GM19463 (cell line): ENCODE results near the gene MCC.

ENCODE experiments used
- ATAC-seq: cut with Tn5 transposase; IDR thresholded peaks from one replicate; pipeline ENCODE4 v1.9.1; 2021; ENCODE audit warnings: mild to moderate bottlenecking, moderate library complexity; ENCODE audit not compliant: unreplicated experiment

The MCC gene

DNA sequence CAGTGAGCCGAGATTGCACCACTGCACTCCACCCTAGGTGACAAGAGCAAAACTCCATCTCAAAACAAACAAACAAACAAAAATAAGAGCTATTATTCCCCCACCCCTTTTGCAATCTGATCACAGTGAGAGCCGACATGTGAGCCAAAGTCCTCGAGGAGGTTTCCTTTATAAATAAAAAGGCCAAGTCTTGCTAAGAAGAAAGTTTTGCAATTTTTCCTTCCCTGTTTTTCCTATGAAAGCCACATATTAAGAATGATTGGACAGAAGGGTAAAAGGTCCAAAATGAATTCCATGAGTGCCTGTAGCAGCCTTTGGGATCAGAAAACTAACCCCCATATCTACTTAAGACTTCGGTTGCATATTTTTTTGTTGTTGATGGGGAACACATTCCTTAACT is 233.1 kb downstream of the MCC start:
- ATAC-seq = no peak

DNA sequence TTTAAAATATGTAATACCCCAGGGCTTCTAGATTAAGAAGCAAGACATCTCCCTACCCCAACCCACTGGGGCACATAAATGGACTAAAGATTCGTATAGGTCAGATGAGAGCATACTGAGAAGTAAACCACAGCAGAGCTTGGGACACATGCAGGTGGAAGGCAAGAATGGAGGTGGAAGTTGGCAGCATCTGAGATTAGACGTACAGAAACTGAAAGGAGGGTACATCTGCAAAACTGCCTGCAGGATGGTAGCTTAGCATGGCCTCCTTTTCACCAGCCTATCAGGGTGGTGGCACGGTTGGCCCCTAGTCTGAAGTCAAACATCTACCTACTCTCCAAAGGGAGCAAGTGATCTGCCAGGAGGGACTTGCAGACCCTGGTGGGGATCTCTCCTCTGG is 235.2 kb downstream of the MCC start:
- no peak for ATAC-seq

DNA sequence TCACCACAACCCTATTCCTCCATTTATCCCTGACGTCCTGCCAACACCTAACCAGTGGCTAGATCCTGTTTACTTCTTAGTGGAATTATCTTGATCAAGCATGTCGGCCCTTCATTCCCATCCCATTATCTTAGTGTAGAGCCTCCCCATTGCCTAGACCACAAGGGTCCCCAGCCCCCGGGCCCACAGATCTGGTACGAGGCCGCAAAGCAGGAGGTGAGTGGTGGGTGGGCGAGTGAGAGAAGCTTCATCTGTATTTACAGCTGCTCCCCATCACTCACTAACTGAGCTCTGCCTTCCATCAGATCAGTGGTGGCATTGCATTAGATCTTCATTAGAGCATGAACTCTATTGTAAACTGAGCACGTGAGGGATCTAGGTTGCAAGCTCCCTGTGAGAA is 236.2 kb downstream of the MCC start:
- no peak for ATAC-seq

DNA sequence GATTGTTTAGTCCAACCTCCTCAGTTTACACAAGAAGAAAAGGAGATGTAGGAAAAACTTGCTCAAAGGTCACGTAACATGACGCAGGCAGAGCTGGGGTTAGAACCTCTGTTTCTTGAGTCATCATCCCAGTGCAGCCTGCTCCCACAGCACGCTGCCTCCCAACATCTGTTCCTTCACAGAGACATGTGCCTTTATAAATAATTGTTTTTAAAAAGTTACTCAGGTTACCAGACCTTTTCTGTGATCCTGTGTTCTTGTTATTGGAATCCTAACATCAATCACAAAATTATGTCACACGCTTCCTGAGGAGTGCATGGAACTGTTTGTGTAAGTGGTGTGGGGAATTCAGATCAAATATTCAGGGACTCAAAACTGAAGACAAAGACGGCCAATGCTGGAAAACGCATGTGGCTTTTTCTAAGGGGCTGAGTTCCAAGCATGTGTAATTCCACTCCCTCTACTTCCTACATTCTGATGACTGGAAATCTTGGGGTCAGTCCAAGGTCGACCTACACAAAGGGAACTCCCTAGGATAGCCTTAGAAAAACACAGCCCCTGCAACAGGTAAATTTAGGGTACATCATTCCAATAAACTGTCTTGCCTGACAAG is 237.8 kb downstream of the MCC start:
- ATAC-seq = no peak

DNA sequence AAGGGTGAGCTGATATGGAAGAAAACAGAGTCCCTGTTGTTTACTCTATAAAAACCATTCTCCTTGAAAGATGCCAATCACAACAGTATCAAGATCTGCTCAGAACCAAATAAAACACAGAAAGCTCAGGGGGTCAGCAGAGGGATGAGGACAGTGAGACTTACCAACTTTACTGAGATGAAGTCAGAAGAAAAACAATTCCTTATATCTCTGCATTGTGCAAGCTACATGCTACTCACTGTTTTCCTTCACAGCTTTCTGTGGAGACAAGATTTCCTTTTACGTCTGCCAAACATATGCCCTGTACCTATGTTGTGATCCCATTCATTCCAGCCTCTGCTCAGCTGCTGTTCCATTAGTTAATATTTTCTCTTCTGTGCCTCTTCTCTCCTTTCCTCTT is 239.0 kb downstream of the MCC start:
- ATAC-seq = no peak

DNA sequence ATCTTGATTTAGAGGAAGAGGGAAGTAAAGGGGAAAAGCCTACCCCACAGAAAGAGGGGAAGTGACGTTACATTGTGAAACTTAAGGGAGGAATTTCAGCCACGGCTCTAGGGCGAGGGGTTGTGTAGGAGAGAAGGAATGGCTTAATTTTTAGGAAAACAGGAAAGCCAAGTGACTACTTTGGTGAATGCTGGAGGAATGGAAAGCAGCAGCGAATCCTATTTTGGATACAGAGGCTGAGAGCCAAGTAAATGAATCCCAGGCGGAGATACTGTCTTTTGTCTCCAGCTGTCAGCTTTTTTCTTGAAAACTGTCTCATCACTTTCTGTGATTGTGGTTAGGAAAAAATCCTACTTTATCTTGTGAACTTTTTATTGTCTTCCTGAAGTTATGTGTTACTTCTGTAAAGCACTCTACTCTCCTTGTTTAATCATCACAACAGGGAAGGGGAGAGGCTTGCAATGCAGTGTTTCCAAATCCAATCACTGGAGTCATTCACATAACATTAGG is 241.8 kb downstream of the MCC start:
- ATAC-seq = no peak

DNA sequence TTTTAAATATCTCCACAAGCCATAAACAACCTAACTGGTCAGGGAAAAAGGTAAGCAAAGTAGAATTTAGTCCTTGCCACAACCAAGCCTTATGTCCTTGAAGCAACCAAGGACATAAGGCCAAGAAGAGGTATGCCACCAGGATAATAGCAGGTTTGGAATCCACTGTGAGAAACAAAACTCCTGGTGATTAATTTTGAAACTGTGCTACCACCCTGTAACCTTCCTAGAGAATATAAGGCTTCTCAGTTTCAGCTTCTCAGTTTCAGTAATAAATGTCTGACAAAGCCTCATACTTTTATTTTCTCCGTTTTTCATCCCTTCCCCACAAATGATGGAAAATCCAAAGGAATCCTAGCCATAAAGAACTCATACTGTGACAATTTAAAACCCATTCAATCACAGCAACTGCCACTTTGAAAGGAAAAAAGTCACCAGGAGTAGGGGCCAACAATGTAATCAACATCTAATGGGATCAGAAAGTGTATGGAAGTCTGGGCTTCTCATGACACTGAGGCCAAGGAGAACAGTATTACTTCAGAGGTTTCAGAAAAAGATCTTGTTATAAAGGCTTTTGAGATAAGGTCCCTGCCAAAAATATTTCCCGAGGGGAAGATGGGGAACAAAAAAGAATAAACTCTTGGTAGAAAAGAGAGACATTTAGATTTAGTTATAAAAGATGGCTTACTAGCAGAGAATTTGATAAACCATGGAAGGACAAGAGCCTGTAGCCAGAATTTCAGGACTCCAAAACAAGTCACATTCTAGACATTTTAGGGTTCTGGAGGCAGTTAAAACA is 242.6 kb downstream of the MCC start:
- ATAC-seq = peak; percentile 63

DNA sequence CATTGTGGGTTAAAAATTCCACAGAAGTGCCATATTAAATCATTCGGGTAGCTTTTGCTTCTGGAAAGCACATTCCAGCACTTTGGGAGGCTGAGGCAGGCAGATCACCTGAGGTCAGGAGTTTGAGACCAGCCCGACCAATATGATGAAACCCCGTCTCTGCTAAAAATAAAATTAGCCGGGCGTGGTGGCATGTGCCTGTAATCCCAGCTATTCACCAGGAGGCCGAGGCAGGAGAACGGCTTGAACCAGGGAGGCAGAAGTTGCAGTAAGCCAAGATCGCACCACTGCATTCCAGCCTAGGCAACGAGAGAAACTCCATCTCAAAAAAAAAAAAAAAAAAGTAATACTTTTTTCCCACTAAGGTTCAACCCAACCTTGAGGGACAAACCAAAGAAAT is 243.3 kb downstream of the MCC start:
- no peak for ATAC-seq

DNA sequence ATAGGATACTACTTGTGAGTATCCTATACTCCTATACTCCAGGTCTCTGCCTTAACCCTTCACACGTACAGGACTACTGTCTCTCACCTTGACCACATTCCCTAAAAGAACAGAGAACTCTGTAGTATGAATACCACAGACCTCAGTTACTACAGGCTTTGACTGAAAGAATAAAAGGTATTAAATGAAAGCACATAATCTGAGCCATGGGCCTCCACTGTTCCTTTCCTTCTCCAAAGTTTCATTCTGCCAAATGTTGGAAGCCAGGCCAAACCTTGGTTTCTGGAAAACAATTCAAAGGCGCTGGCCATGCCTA is 244.9 kb downstream of the MCC start:
- ATAC-seq = no peak

DNA sequence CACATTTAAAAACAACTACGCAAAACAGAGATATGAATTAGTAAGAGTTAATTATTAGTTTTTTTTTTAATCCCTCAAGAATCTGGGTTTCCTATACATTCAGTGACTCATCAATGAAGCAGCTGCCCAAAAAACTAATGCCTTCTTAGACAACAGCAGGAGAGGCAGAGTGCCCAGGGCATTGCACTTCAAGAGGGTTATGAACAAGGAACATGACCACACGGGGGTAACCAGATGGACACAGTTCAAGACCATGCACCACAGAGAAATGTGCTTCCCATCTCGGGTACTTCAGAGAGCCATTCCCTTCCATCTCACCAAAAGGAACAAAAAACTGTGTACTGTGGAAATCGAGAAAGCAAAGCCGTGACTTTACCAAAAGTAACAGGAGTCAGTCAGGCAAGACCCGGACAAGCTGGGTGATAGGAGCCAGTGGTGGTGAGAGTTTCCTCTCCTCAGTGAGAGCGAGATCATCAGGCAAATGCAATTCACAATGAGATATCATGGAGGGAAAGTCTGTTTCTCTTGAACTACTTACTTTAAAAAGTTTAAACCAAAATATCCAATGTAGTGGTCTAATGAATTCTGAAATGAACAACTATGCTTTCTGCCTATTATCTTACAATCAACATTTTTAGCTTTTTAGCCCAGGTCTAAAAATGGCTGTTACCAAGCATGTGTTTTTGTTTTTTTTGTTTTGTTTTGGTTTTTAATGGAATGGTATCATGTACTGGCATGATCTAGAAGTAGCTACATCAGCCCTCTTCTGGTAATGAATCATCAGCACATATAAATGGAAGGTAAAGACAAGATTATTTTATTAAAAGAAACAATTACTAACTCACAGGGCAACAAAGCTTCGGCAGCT is 245.5 kb downstream of the MCC start:
- no peak for ATAC-seq

DNA sequence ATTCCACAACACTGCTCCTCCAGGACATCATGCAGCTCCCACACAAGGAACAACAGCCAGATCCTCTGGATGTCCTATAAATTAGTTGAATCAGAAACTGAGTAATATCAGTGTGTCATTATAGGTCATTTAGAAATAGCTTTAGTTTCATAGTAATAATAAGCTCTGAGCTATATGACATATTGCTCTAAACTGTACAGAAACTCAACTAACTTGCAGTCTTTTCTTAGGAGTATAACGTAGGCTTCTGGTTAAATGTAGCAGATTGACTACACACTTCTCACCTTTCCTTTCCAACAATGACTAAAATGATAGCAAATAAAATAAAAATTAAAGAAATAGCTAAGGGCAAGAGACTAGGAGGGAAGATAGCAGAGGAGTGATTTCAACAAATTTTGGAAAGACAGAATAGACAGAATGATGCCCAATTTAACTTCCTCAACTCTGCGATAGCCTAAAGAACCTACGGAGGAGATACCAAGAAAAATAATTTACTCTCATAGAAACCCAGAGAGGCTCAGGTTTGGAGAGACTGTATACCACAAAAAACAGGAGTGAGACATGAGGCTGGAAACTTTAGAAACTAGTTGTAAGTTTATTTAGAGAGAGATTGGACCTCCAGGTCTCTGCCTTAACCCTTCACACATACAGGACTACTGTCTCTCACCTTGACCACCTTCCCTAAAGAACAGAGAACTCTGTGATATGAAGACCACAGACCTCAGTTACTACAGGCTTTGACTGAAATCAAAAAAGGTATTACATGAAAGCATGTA is 247.1 kb downstream of the MCC start:
- no peak for ATAC-seq

DNA sequence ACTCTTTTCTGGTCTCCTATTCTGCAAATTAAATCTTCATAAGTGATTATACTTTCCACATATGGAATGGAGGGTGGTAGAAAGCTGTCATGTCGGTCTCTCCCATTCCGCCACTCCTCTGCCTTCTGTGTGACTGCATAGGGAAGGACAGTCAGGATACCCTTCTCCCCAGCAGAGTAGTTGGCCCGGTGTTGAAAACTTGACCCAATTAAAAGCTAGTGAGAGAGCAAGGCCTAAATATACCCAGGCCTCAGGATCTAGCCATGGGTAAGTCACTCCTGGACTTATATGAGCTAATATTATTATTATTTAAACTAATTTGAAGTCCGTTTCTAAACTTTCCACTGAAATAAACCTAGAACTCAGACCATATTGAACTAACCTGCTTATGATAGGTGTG is 248.2 kb downstream of the MCC start:
- no peak for ATAC-seq

DNA sequence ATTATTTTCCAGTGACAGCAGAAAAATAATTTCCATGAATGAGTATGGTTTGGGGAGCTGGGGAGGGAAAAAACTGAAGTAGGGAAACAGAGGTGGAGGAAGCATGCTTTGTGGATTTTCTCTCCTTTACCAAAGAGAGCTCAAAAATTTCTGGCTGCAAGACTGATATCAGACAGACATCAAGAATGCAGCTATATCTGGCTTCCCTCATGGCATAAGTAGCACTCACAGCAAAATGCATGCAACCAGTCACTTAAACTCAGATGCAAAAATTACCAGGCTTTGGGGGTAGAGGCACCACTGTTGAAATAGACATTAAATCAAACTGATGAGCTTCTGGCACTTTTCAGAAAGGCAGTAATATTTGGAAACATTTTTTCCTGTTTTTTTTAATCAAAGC is 250.4 kb downstream of the MCC start:
- no peak for ATAC-seq

DNA sequence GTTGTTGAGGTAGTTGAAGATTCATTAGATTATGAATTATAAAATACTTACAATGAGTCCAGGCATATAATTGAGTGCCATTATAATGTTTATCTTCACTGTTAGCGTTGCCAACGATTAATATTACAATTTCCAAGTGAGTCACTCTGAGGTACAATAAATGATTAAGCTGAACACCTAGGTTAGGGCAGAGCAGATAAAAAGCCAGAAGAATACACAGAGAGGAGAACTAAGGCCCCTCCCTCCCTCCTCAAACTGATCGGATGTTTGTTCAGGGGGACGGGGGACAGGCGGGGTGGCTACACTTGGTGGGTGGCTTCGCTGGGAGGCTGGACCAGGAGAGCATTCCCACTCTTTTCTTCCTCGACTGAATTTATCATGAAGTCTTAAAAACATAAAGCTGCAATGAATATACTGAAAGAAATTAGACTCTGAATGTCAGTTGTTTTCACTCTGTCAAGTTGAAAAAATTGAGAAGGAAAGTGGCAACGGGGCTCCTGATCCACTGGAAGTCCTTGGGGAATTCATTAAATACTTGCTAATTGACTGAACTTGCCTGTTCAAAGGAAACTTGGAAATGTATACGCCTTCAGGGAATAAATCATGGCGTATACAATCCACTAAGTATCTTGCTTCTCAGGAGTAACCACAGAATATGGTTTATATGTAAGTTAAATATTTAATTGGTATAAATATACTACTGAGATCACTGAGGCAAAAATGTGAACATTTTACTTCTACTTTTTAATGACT is 251.5 kb downstream of the MCC start:
- ATAC-seq = no peak

DNA sequence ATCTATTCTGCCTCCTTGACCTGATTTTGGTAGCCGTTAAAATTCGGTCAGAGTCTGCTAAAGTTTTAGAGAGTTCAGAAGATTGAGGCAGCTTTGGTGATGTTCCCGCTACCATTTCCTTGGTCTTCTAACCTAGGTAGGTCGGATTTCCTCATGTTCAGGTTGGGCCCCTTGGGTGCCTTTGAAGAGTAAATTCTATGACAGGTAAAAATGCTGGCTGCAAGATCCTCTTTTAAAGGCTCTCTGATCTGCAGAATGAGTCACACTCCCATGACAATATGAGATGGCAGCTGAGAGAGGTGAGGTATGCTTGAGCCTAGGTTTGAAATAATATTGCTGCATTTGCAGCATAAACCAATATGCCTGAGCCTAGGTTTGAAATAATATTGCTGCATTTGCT is 252.4 kb downstream of the MCC start:
- no peak for ATAC-seq

DNA sequence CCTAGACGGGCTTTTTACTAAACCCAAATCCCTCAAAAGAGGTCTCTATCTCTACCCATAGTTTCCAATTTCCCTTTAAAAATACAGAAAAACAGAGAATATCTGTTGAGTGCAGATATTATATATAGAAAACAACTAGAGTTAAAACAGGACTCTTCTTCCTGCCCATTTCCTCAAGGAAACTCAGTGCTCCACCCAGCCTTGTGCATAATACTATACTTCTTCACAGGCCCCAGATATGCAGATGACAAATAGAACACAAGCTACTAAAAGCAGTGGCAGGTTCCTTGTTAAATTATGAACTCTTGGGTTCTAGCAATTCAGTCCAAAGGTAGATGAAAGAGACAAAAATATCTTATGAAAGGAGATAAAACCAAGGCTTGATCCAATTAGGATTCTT is 253.7 kb downstream of the MCC start:
- no peak for ATAC-seq

DNA sequence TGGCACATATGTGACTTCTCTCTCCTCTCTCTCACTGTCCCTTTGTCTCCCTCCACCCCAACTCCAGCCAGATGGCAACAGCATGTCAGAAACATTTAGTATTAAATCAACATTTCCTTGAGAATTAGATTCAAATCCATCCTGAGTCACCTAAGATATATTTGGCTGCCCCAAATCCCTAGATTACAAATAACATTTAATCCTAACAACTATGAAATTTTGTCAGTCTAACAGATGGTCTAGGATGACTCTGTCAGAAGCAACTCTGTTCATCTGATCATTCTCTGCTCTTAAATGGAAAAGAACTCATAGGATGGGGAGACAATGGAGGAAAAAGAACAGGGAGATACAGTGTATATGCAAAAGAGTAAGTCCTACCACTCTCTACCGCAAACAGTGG is 254.6 kb downstream of the MCC start:
- no peak for ATAC-seq

DNA sequence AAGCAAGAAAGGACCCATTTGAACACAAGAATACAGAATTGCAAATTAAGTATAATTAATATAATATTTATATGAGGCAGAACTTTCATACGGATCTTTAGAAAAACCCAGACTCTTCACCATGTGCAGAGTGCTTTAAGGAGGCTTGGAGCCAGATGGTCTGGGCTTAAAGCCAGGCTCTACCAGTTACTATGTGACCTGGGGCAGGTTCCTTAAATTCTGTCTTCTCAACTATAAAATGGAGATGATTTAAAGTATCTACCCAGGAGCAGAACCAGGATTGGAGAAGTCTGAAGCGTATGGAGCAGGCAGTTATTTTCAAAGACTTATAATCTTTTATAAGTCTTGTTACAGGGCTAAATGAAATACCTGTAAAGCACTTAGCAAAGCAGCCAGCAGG is 255.6 kb downstream of the MCC start:
- ATAC-seq = no peak

DNA sequence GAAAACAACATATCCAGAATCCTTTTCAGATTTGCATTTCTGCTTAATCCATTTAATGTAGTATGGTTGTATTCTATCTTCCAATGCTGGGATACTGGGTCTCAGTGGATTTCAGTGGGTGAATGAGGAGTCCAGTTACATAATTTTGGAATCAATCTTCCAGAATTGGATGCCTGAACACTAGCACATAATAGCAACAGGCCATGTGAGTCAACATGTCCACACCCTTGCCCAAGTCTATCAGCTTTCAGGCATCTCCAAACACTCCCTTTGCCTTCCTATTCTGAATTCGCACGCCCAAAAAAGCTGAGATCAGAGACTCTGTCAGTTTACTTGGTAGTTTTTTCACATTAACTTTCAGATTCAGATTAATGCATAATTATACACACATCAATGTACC is 256.0 kb downstream of the MCC start:
- ATAC-seq = no peak

DNA sequence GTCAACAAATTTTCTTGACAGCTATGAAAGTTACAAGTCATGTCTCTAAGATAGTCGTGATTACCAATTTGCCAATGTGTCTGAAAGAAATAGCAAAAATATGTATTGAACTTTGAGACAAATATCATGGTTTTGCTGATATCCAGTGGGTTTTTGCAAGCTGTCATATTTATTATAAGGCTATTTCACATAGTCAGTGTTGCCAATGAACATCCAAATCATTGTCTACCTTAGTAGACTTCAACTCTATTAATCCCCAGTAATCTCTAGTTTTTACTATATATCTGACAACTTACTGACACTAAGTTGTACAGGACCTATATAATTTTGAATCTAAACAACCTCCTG is 256.6 kb downstream of the MCC start:
- ATAC-seq = no peak
